Testis (tissue), 2 donors: ENCODE data around the gene LARP1B.

Experiments
- CTCF ChIP-seq, 3 experiments: fragments of 450-650 bp in 2 of 3; fragments of 200-600 bp in 1 of 3; sonication (generic) in 1 of 3; IDR thresholded peaks; one replicate each; pipeline ENCODE4 v1.5.1; 2016 to 2019; ENCODE audit warnings: antibody characterized with exemption in 3 of 3, mild to moderate bottlenecking in 2 of 3, moderate library complexity in 1 of 3
- POLR2A ChIP-seq: fragments of 450-650 bp; IDR thresholded peaks from one replicate; pipeline ENCODE4 v1.6.1; 2017; ENCODE audit warnings: antibody characterized with exemption, mild to moderate bottlenecking, moderate library complexity

GRCh38 chr4:128107766-128108165 lies 46.7 kb downstream of the LARP1B start:
- TF ChIP-seq CTCF (IDR thresholded peaks at IDR 0.05) (no peak), POLR2A (no peak)
